CD4-positive, alpha-beta T cell treated with Interleukin-17A for 1 hour (primary cell): ENCODE results near the gene COX8A.

Source experiments
- DNase-seq: peaks from one replicate; pipeline ENCODE4 v3.0.0-alpha.2; 2020

Gene COX8A

GRCh38 chr11:64003807-64004589 lies 29.6 kb downstream of the COX8A start:
- no peak for DNase-seq

GRCh38 chr11:64004590-64004984 lies 30.2 kb downstream of the COX8A start:
- no peak for DNase-seq

GRCh38 chr11:64005691-64006090 lies 31.3 kb downstream of the COX8A start:
- no peak for DNase-seq

GRCh38 chr11:64006398-64006797 lies 32.0 kb downstream of the COX8A start:
- no peak for DNase-seq

GRCh38 chr11:64007160-64007628 lies 32.8 kb downstream of the COX8A start:
- DNase-seq, result no peak

GRCh38 chr11:64007629-64008282 lies 33.3 kb downstream of the COX8A start:
- DNase-seq, result no peak

- no peak for DNase-seq
These were observed 34.0 kb downstream of the COX8A start for GRCh38 chr11:64008283-64008913.

GRCh38 chr11:64008914-64009633 lies 34.7 kb downstream of the COX8A start:
- no peak for DNase-seq

- DNase-seq, result no peak
These were observed 35.3 kb downstream of the COX8A start for GRCh38 chr11:64009710-64010109.

- DNase-seq, result no peak
These were observed 36.4 kb downstream of the COX8A start for GRCh38 chr11:64010783-64011182.

GRCh38 chr11:64011371-64011770 lies 37.0 kb downstream of the COX8A start:
- DNase-seq, result no peak

- no peak for DNase-seq
These were observed 38.9 kb downstream of the COX8A start for GRCh38 chr11:64013141-64013896.

GRCh38 chr11:64014356-64014755 lies 39.9 kb downstream of the COX8A start:
- no peak for DNase-seq

- DNase-seq, result no peak
These were observed 41.1 kb downstream of the COX8A start for GRCh38 chr11:64015510-64015909.

- no peak for DNase-seq
These were observed 41.8 kb downstream of the COX8A start for GRCh38 chr11:64015935-64016845.

- DNase-seq, result no peak
These were observed 43.5 kb downstream of the COX8A start for GRCh38 chr11:64017945-64018224.

- no peak for DNase-seq
These were observed 43.9 kb downstream of the COX8A start for GRCh38 chr11:64018310-64018709.

GRCh38 chr11:64019106-64020037 lies 45.0 kb downstream of the COX8A start:
- DNase-seq, result no peak

- DNase-seq, result no peak
These were observed 46.7 kb downstream of the COX8A start for GRCh38 chr11:64020976-64021756.

- DNase-seq, result no peak
These were observed 47.3 kb downstream of the COX8A start for GRCh38 chr11:64021757-64022093.
